ENCODE measurements around the gene ERP44. TPM values are rescaled to one million over a fixed set of nuclear protein-coding genes. Genes with fewer than 3 reads are reported as not detected.

The ERP44 gene
- polyA plus RNA-seq, 3 donors: 18.4 to 74.0 (median 66.3) TPM

DNA sequence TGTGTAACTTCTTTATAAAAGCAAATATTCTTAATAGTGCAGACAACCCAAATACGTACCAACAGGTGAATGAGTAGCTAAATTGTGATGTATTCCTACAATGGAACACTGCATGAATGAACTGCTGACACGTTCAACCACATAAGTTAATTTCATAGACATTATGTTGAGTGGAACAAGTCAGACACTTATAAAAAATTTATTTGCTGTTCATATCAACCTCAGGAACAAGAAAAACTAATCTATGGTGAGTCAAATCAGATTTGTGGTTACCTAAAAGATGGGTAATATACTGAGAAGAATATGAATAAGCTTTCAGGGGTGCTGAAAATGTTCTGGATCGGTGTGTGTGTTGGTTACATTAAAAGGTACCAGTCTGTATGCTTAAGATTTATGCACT lies 35.9 kb upstream of the ERP44 start:
- peaks cover 9 to 21% of the 10 kb centered on the region in 2 donors for H3K36me3 Mint-ChIP-seq
- H3K27ac Mint-ChIP-seq: no peak overlapping the region
- no peak overlapping the region for H2AFZ ChIP-seq (ENCODE audit: insufficient read depth, low read depth, low read length, poor library complexity, severe bottlenecking)
- H3K4me3 ChIP-seq (replicated peaks in 1 of 3; ENCODE audit: low read depth in 2 of 3, low read length in 3 of 3): no peak overlapping the region
- H3K4me3 Mint-ChIP-seq: no peak overlapping the region
- DNase-seq: no peak
- H3K27me3 Mint-ChIP-seq (ENCODE audit: low read depth in 3 of 3): no peaks in the 10 kb centered on the region
- no peaks in the 10 kb centered on the region for H3K9me3 ChIP-seq (replicated peaks in 1 of 2; ENCODE audit: control insufficient read depth in 1 of 2, insufficient read depth in 1 of 2, low read length in 2 of 2)
- no peaks in the 10 kb centered on the region for H3K4me1 ChIP-seq (ENCODE audit: control insufficient read depth in 1 of 2, insufficient read depth in 2 of 2, low read length in 2 of 2)
- H3K79me2 ChIP-seq (ENCODE audit: insufficient read depth, low read length): no peaks in the 10 kb centered on the region
- peaks cover 0 to 7% of the 10 kb centered on the region in 2 donors for H3K36me3 ChIP-seq (replicated peaks in 1 of 2; ENCODE audit: control insufficient read depth in 1 of 2, insufficient read depth in 2 of 2, low read length in 2 of 2)
- no peaks in the 10 kb centered on the region for H3K4me1 Mint-ChIP-seq
- TF ChIP-seq, protein P1, sequence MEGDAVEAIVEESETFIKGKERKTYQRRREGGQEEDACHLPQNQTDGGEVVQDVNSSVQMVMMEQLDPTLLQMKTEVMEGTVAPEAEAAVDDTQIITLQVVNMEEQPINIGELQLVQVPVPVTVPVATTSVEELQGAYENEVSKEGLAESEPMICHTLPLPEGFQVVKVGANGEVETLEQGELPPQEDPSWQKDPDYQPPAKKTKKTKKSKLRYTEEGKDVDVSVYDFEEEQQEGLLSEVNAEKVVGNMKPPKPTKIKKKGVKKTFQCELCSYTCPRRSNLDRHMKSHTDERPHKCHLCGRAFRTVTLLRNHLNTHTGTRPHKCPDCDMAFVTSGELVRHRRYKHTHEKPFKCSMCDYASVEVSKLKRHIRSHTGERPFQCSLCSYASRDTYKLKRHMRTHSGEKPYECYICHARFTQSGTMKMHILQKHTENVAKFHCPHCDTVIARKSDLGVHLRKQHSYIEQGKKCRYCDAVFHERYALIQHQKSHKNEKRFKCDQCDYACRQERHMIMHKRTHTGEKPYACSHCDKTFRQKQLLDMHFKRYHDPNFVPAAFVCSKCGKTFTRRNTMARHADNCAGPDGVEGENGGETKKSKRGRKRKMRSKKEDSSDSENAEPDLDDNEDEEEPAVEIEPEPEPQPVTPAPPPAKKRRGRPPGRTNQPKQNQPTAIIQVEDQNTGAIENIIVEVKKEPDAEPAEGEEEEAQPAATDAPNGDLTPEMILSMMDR (IDR thresholded peaks at IDR 0.05): no peak
- no peaks in the 10 kb centered on the region for H4K20me1 ChIP-seq (ENCODE audit: insufficient read depth, low read length)
- peaks cover 0 to 2% (median 0%) of the 10 kb centered on the region in 7 donors for H3K9me3 Mint-ChIP-seq
- no peak overlapping the region for H3K4me2 ChIP-seq (replicated peaks; ENCODE audit: extremely low read depth, low read length, poor library complexity, severe bottlenecking)
- intact Hi-C loops (cut with micrococcal nuclease): no loop called here
- no peak overlapping the region for H3K9ac ChIP-seq (ENCODE audit: insufficient read depth, low read length, poor library complexity, severe bottlenecking)
- no CpG with 5 or more reads among the region's 3 CpGs for WGBS (ENCODE audit: insufficient coverage)
- H3K27me3 ChIP-seq (ENCODE audit: control insufficient read depth in 2 of 2, insufficient read depth in 2 of 2, low read length in 2 of 2): no peaks in the 10 kb centered on the region
- H3K27ac ChIP-seq (ENCODE audit: low read depth in 1 of 2, low read length in 2 of 2): no peak overlapping the region

DNA sequence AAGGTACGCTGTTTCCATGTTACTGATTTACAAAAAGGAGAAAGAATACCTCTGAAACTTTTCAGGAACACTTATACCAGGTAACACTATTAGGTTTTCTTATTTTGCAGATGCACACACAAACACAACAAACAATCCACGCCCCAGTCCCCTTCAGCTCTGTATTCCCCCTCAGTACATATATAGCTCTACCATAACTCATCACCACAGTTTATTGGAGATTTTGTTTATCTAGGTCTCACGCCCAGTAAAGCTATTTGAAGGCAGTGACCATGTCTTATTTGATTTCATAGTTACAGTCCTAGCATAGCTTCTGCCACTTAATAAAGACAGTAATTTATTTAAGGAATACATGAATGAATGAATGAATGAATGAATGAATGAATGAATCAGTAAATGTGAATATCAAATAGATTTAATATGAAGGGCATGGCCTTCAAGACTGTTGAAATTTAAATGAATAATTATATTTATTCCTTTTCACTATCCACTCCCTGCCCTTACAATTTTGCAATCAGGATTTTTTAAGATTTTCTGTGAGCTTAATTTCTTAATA lies 33.2 kb upstream of the ERP44 start:
- no CpG with 5 or more reads among the region's 3 CpGs for WGBS (ENCODE audit: insufficient coverage)
- Mint-ChIP-seq H3K27me3 (ENCODE audit: low read depth in 3 of 3) (no peaks in the 10 kb centered on the region), H3K27ac (no peak overlapping the region)

More for the DNA sequence above, 33.2 kb upstream of the ERP44 start:
- H3K36me3 Mint-ChIP-seq: peaks cover 23 to 25% of the 10 kb centered on the region in 2 donors
- no peaks in the 10 kb centered on the region for H4K20me1 ChIP-seq (ENCODE audit: insufficient read depth, low read length)
- H2AFZ ChIP-seq (ENCODE audit: insufficient read depth, low read depth, low read length, poor library complexity, severe bottlenecking): no peak overlapping the region
- peaks cover 0 to 13% of the 10 kb centered on the region in 2 donors for H3K36me3 ChIP-seq (replicated peaks in 1 of 2; ENCODE audit: control insufficient read depth in 1 of 2, insufficient read depth in 2 of 2, low read length in 2 of 2)
- no peak overlapping the region for H3K4me2 ChIP-seq (replicated peaks; ENCODE audit: extremely low read depth, low read length, poor library complexity, severe bottlenecking)
- TF ChIP-seq, protein P1 (IDR thresholded peaks at IDR 0.05): no peak
- no peaks in the 10 kb centered on the region for H3K9me3 ChIP-seq (replicated peaks in 1 of 2; ENCODE audit: control insufficient read depth in 1 of 2, insufficient read depth in 1 of 2, low read length in 2 of 2)
- H3K9me3 Mint-ChIP-seq: peaks cover 0 to 2% (median 0%) of the 10 kb centered on the region in 7 donors
- no peaks in the 10 kb centered on the region for H3K4me1 ChIP-seq (ENCODE audit: control insufficient read depth in 1 of 2, insufficient read depth in 2 of 2, low read length in 2 of 2)
- no peak overlapping the region for H3K4me3 ChIP-seq (replicated peaks in 1 of 3; ENCODE audit: low read depth in 2 of 3, low read length in 3 of 3)
- no peak overlapping the region for H3K4me3 Mint-ChIP-seq
- no peak overlapping the region for H3K27ac ChIP-seq (ENCODE audit: low read depth in 1 of 2, low read length in 2 of 2)
- H3K4me1 Mint-ChIP-seq: no peaks in the 10 kb centered on the region
- intact Hi-C loops (cut with micrococcal nuclease): no loop called here
- no peak overlapping the region for H3K9ac ChIP-seq (ENCODE audit: insufficient read depth, low read length, poor library complexity, severe bottlenecking)
- no peaks in the 10 kb centered on the region for H3K27me3 ChIP-seq (ENCODE audit: control insufficient read depth in 2 of 2, insufficient read depth in 2 of 2, low read length in 2 of 2)
- no peaks in the 10 kb centered on the region for H3K79me2 ChIP-seq (ENCODE audit: insufficient read depth, low read length)
- DNase-seq: no peak

Measured in CD14-positive monocyte (primary cell).